Stimulated activated CD4-positive, alpha-beta T cell treated with anti-CD3 and anti-CD28 coated beads, Interleukin-2, amount 100 ng/mL, for 48 hours (primary cell): ENCODE results near the gene CLIC4.
"Not testable (repeated sequence)": the region's sequence is repeated elsewhere in the genome, so short reads cannot be mapped to it uniquely, and the experiment has no call there.

Experiments used
- DNase-seq, 2 donors: peaks; one replicate each; pipeline ENCODE4 v3.0.0-alpha.2; 2020

CLIC4 gene

GRCh38 chr1:24886241-24886640 lies 141.0 kb downstream of the CLIC4 start:
- no peak for DNase-seq

- no peak for DNase-seq
Observed at GRCh38 chr1:24888061-24888970, 143.1 kb downstream of the CLIC4 start.

- no peak for DNase-seq
Observed at GRCh38 chr1:24888971-24889676, 143.9 kb downstream of the CLIC4 start.

GRCh38 chr1:24890887-24891286 lies 145.6 kb downstream of the CLIC4 start:
- DNase-seq = no peak

- DNase-seq = not testable (repeated sequence)
Observed at GRCh38 chr1:24891367-24891766, 146.1 kb downstream of the CLIC4 start.

GRCh38 chr1:24892188-24893153 lies 147.2 kb downstream of the CLIC4 start:
- no peak for DNase-seq

- no peak for DNase-seq
Observed at GRCh38 chr1:24893431-24893830, 148.2 kb downstream of the CLIC4 start.
